H1 (cell line): ENCODE measurements around the gene TAMM41. TPM values are rescaled to one million over a fixed set of nuclear protein-coding genes. Genes with fewer than 3 reads are reported as not detected.

Source experiments
- CTCF ChIA-PET: fragments of 300-600 bp; sonication (Branson Sonifier 250); formaldehyde crosslinking; loops from one replicate; lab custom pipeline; 2021; ENCODE audit not compliant: partially characterized antibody; lab: Charles Lee
- POLR2A ChIA-PET: fragments of 300-600 bp; sonication (Branson Sonifier 250); formaldehyde crosslinking; loops from one replicate; lab custom pipeline; 2021; ENCODE audit warnings: inconsistent platforms; ENCODE audit not compliant: partially characterized antibody; lab: Charles Lee
- DNase-seq, 2 experiments: peaks; one replicate each; pipeline versions ENCODE4 v3.0.0 to v3.0.0-alpha.2; 2010 to 2022; ENCODE audit warnings: low spot score in 2 of 2, low read depth in 1 of 2, mixed read lengths in 1 of 2
- FAIRE-seq: peaks from 2 replicates; lab custom pipeline; 2011; peaks lifted over from hg19 to GRCh38; lab: Jason Lieb, UNC
- H2AFZ ChIP-seq: 2 replicates; pipeline ENCODE4 v1.8.1; 2012; ENCODE audit warnings: low read length, inconsistent platforms
- H2AK5ac ChIP-seq: 2 replicates; pipeline ENCODE4 v1.6.1; 2013; ENCODE audit warnings: low read depth, low read length
- H2BK120ac ChIP-seq: replicated peaks from 2 replicates; pipeline ENCODE3; 2013; ENCODE audit warnings: low read depth, low read length, inconsistent platforms
- H2BK12ac ChIP-seq: 2 replicates; pipeline ENCODE4 v1.6.1; 2013; ENCODE audit warnings: low read depth, low read length
- H2BK15ac ChIP-seq: 2 replicates; pipeline ENCODE4 v1.6.1; 2013; ENCODE audit warnings: low read length
- H2BK20ac ChIP-seq: 2 replicates; pipeline ENCODE4 v1.6.1; 2013; ENCODE audit warnings: low read length
- H2BK5ac ChIP-seq: 2 replicates; pipeline ENCODE4 v1.6.1; 2013; ENCODE audit warnings: low read depth, low read length
- H3K14ac ChIP-seq: 2 replicates; pipeline ENCODE4 v1.6.1; 2013; ENCODE audit warnings: inconsistent platforms; ENCODE audit not compliant: insufficient read length
- H3K18ac ChIP-seq: 2 replicates; pipeline ENCODE4 v1.6.1; 2013; ENCODE audit warnings: low read length; ENCODE audit errors: extremely low read depth
- H3K23ac ChIP-seq: 2 replicates; pipeline ENCODE4 v1.6.1; 2013; ENCODE audit warnings: inconsistent platforms; ENCODE audit not compliant: insufficient read length
- H3K23me2 ChIP-seq: 2 replicates; pipeline ENCODE4 v1.6.1; 2013; ENCODE audit warnings: low read depth, low read length
- H3K27ac ChIP-seq: 2 replicates; pipeline ENCODE4 v1.6.1; 2011; ENCODE audit warnings: low read depth, low read length, inconsistent platforms
- H3K27me3 ChIP-seq, 4 experiments: replicated peaks in 1 of 4; 1 replicate in 1 of 4; 2 replicates in 3 of 4; pipeline versions ENCODE4 v1.6.1 to v1.8.1; 2011 to 2013; ENCODE audit warnings: low read length in 3 of 4, mild to moderate bottlenecking in 3 of 4, inconsistent platforms in 2 of 4, mixed read lengths in 2 of 4, moderate library complexity in 1 of 4; ENCODE audit not compliant: control insufficient read depth in 3 of 4, insufficient read depth in 3 of 4; ENCODE audit errors: extremely low read depth in 1 of 4
- H3K36me3 ChIP-seq, 4 experiments: 2 replicates each; pipeline versions ENCODE4 v1.6.1 to v1.8.1; 2011 to 2013; ENCODE audit warnings: mild to moderate bottlenecking in 4 of 4, low read length in 3 of 4, moderate library complexity in 2 of 4, control low read depth in 1 of 4, inconsistent platforms in 1 of 4; ENCODE audit not compliant: insufficient read depth in 4 of 4, control insufficient read depth in 2 of 4
- H3K4ac ChIP-seq: replicated peaks from 2 replicates; pipeline ENCODE3; 2013; ENCODE audit warnings: low read length, low read depth, mixed read lengths, inconsistent platforms; ENCODE audit not compliant: insufficient read length
- H3K4me1 ChIP-seq, 4 experiments: replicated peaks in 1 of 4; 1 replicate in 1 of 4; 2 replicates in 3 of 4; pipeline versions ENCODE4 v1.6.1 to v1.8.1; 2011 to 2013; ENCODE audit warnings: low read length in 3 of 4, inconsistent platforms in 2 of 4, mixed read lengths in 1 of 4; ENCODE audit not compliant: insufficient read depth in 4 of 4, control insufficient read depth in 3 of 4
- H3K4me2 ChIP-seq, 2 experiments: 2 replicates each; pipeline versions ENCODE4 v1.6.1 to v1.8.1; 2011 to 2013; ENCODE audit warnings: low read depth in 2 of 2, low read length in 2 of 2, control low read depth in 1 of 2, inconsistent platforms in 1 of 2, mild to moderate bottlenecking in 1 of 2; ENCODE audit not compliant: insufficient read depth in 1 of 2
- H3K4me3 ChIP-seq, 4 experiments: fragments of 200-600, 300-600 bp in 1 of 4; sonication (generic), shearing (Covaris generic), sonication (Bioruptor Twin) in 1 of 4; 2 replicates each; pipeline versions ENCODE4 v1.5.1 to v1.8.1; 2011 to 2016; ENCODE audit warnings: low read length in 4 of 4, low read depth in 3 of 4, control low read depth in 2 of 4, inconsistent platforms in 2 of 4, mild to moderate bottlenecking in 2 of 4, mixed read lengths in 1 of 4, moderate library complexity in 1 of 4; ENCODE audit not compliant: insufficient read depth in 2 of 4; ENCODE audit errors: extremely low read depth in 1 of 4
- H3K56ac ChIP-seq: replicated peaks from 2 replicates; pipeline ENCODE3; 2013; ENCODE audit warnings: low read depth, mild to moderate bottlenecking, mixed read lengths, low read length, inconsistent platforms; ENCODE audit not compliant: insufficient read length
- H3K79me1 ChIP-seq: 2 replicates; pipeline ENCODE4 v1.6.1; 2013; ENCODE audit warnings: low read depth, low read length, control low read depth
- H3K79me2 ChIP-seq, 2 experiments: 2 replicates each; pipeline versions ENCODE4 v1.6.1 to v1.8.1; 2012 to 2013; ENCODE audit warnings: low read length in 2 of 2, mild to moderate bottlenecking in 2 of 2, inconsistent platforms in 1 of 2; ENCODE audit not compliant: insufficient read depth in 2 of 2, control insufficient read depth in 1 of 2
- H3K9ac ChIP-seq, 4 experiments: replicated peaks in 1 of 4; 1 replicate in 1 of 4; 2 replicates in 3 of 4; pipeline versions ENCODE4 v1.6.1 to v1.8.1; 2011 to 2013; ENCODE audit warnings: low read depth in 3 of 4, low read length in 3 of 4, control low read depth in 2 of 4, mild to moderate bottlenecking in 2 of 4, moderate library complexity in 2 of 4, inconsistent platforms in 1 of 4; ENCODE audit errors: extremely low read depth in 1 of 4
- H3K9me3 ChIP-seq, 2 experiments: 2 replicates each; pipeline versions ENCODE4 v1.6.1 to v1.8.1; 2012 to 2013; ENCODE audit warnings: mild to moderate bottlenecking in 2 of 2, moderate library complexity in 2 of 2, control low read depth in 1 of 2, inconsistent platforms in 1 of 2, low read depth in 1 of 2, low read length in 1 of 2, mixed read lengths in 1 of 2; ENCODE audit not compliant: insufficient read depth in 2 of 2
- H4K20me1 ChIP-seq, 2 experiments: replicated peaks in 1 of 2; 2 replicates each; pipeline versions ENCODE3 to v1.8.1; 2011 to 2013; ENCODE audit warnings: inconsistent platforms in 2 of 2, low read length in 2 of 2, mild to moderate bottlenecking in 1 of 2; ENCODE audit not compliant: insufficient read depth in 2 of 2, control insufficient read depth in 1 of 2
- H4K5ac ChIP-seq: 2 replicates; pipeline ENCODE4 v1.6.1; 2013; ENCODE audit warnings: low read length, low read depth, mixed read lengths, inconsistent platforms; ENCODE audit not compliant: insufficient read length
- H4K8ac ChIP-seq: 2 replicates; pipeline ENCODE4 v1.8.0; 2013; ENCODE audit warnings: mild to moderate bottlenecking, moderate library complexity, low read length, inconsistent platforms; ENCODE audit not compliant: insufficient read depth; ENCODE audit errors: extremely low read depth
- H4K91ac ChIP-seq: replicated peaks from 2 replicates; pipeline ENCODE3; 2013; ENCODE audit warnings: low read length, mixed read lengths, inconsistent platforms; ENCODE audit not compliant: insufficient read length
- ATF3 ChIP-seq: IDR thresholded peaks from 2 replicates; pipeline ENCODE4 v1.6.1; 2011; ENCODE audit warnings: low read depth, mild to moderate bottlenecking, low read length; ENCODE audit not compliant: insufficient read depth
- BRCA1 ChIP-seq: IDR thresholded peaks from 2 replicates; pipeline ENCODE4 v1.6.1; 2012; ENCODE audit warnings: low read depth, low read length, improper control_type of control experiment
- CBX5 ChIP-seq: fragments of 300-800, 300-1000 bp; sonication (generic); IDR thresholded peaks from 2 replicates; pipeline ENCODE4 v1.7.1; 2016; ENCODE audit warnings: antibody characterized with exemption, low read length, low read depth
- CBX8 ChIP-seq: fragments of 300-800, 300-1000 bp; sonication (generic); IDR thresholded peaks from 2 replicates; pipeline ENCODE4 v1.7.1; 2016; ENCODE audit warnings: low read depth, low read length, borderline replicate concordance
- JUND ChIP-seq: IDR thresholded peaks from 2 replicates; pipeline ENCODE4 v1.6.1; 2011; ENCODE audit warnings: mild to moderate bottlenecking, improper control_type of control experiment, low read length
- KDM1A ChIP-seq: fragments of 200-600, 300-600 bp; sonication (generic); IDR thresholded peaks from 2 replicates; pipeline ENCODE4 v1.7.1; 2016; ENCODE audit warnings: mild to moderate bottlenecking, low read length, borderline replicate concordance
- TEAD4 ChIP-seq: IDR thresholded peaks from 2 replicates; pipeline ENCODE4 v1.6.1; 2012; ENCODE audit warnings: low read depth, low read length, inconsistent platforms, mixed read lengths
- ZNF274 ChIP-seq: IDR thresholded peaks from 2 replicates; pipeline ENCODE4 v1.7.0; 2012; ENCODE audit warnings: low read length, borderline replicate concordance; ENCODE audit errors: extremely low read depth
- WGBS, 2 experiments: shearing (Covaris generic) in 1 of 2; methylation state at CpG; one replicate each; pipeline versions ENCODE4 v1.1.6 to v1.1.7; 2013 to 2015; ENCODE audit warnings: low lambda C conversion rate in 2 of 2, mixed read lengths in 2 of 2, inconsistent platforms in 1 of 2, low coverage in 1 of 2, missing lambda C conversion rate in 1 of 2; ENCODE audit not compliant: insufficient replicate concordance in 2 of 2, insufficient coverage in 1 of 2, insufficient read length in 1 of 2; ENCODE audit errors: extremely low coverage in 1 of 2, missing lambda C conversion rate in 1 of 2; 5-methylcytosine and 5-hydroxymethylcytosine counted together
- polyA plus RNA-seq, 7 experiments: library from polyadenylated mRNA; depleted of rRNA in 3 of 7; stranded (reverse) in 5 of 7; unstranded in 2 of 7; fragments of >200 nt in 5 of 7; fragments of 200-250 nt in 2 of 7; gene quantifications; 1 replicate in 5 of 7; 2 replicates in 1 of 7; 4 replicates in 1 of 7; pipeline versions ENCODE4 v1.2.1 to v1.2.3, GENCODE V29; 2011 to 2013; ENCODE audit warnings: missing spikeins in 2 of 7, mixed read lengths in 2 of 7
- total RNA-seq: library from RNA; stranded (reverse); fragmentation: NEBNext Ultra II Directional; extraction: Animal tissue kit (Norgen Biotek cat#: 25700); gene quantifications from 2 replicates; pipeline ENCODE4 v1.2.1, GENCODE V29; 2021

Gene TAMM41
- total and polyA plus RNA-seq, 2 of the 8 experiments (the other 6 are each of a cell fraction or from before 2014, with no cell fraction given) = 16.9 to 22.5 TPM

DNA sequence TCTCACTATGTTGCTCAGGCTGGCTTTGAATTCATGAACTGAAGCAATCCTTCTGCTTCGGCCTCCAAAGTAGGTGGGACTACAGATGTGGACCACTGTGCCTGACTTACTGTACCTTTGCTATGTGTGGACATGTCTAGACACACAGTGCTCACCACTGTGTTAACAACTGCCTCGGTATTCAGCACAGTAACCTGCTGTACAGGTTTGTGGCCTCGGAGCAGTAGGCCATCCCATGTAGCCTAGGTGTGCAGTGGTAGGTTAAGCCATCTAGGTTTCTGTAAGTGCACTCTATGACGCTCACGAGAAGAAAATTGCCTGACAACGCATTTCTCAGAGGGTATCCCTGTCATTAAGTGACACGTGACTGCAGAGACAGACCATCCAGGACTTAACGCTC lies 70.3 kb downstream of the TAMM41 start:
- H3K9me3 ChIP-seq = no peaks in the 10 kb centered on the region
- no peak overlapping the region for H2AK5ac ChIP-seq
- no peaks in the 10 kb centered on the region for H3K79me2 ChIP-seq
- no peak overlapping the region for H3K14ac ChIP-seq
- H3K56ac ChIP-seq = no peak overlapping the region
- H3K36me3 ChIP-seq = no peaks in the 10 kb centered on the region
- no peak overlapping the region for H4K91ac ChIP-seq
- H4K5ac ChIP-seq = no peak overlapping the region
- ChIA-PET CTCF (interaction anchor here (1.4 kb wide), 1 partner anchor 28 kb away, joined by 7 read pairs; no protein-coding TSS in a partner anchor), POLR2A (no interaction called here)
- 90% methylated on average over 8 of the region's 8 CpGs; no CpG with 5 or more reads in 1 of the 2 experiments for WGBS, 2 experiments
- H3K27ac ChIP-seq = no peak overlapping the region
- H4K20me1 ChIP-seq = no peaks in the 10 kb centered on the region
- H3K23me2 ChIP-seq = no peaks in the 10 kb centered on the region
- DNase-seq = no peak
- no peak overlapping the region for H2BK5ac ChIP-seq
- no peak overlapping the region for H2BK12ac ChIP-seq
- H3K9ac ChIP-seq = no peak overlapping the region
- no peaks in the 10 kb centered on the region for H3K79me1 ChIP-seq
- no peak overlapping the region for H3K4ac ChIP-seq
- no peaks in the 10 kb centered on the region for H3K4me1 ChIP-seq
- FAIRE-seq = no peak
- no peak overlapping the region for H2BK120ac ChIP-seq
- TF ChIP-seq ATF3 = no peak
- TF ChIP-seq ZNF274 = no peak
- TF ChIP-seq JUND = no peak
- TF ChIP-seq TEAD4 = no peak
- TF ChIP-seq CBX5 = no peak
- TF ChIP-seq KDM1A = no peak
- TF ChIP-seq CBX8 = no peak
- TF ChIP-seq BRCA1 = no peak
- H2BK20ac ChIP-seq = no peak overlapping the region
- H3K18ac ChIP-seq = no peak overlapping the region
- H3K23ac ChIP-seq = no peak overlapping the region
- no peaks in the 10 kb centered on the region for H3K27me3 ChIP-seq
- H3K4me3 ChIP-seq = no peak overlapping the region
- H2AFZ ChIP-seq = no peak overlapping the region
- H4K8ac ChIP-seq = no peak overlapping the region
- H2BK15ac ChIP-seq = no peak overlapping the region
- no peak overlapping the region for H3K4me2 ChIP-seq
